SW 1271 (cell line): ENCODE data around the gene PLEKHG4.

ENCODE experiments used
- DNase-seq, 2 experiments: peaks; one replicate each; lab custom pipeline; 2025; lab: John Stamatoyannopoulos, UW

The PLEKHG4 gene

DNA sequence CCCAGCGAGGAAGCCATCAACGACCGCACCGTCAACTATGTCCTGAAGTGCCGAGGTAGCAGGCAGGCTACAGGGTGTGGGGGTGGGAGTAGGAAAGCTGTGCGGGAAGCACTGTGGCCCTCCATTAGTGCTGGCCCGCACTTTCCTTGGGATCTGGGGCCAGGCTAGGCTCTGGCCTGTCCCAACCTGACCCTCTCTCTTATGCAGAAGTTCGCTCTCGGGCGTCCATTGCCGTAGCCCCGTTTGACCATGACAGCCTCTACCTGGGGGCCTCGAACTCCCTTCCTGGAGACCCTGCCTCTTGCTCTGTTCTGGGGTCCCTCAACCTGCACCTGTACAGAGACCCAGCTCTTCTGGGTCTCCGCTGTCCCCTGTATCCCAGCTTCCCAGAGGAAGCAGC is 8.6 kb downstream of the PLEKHG4 start:
- DNase-seq = no peak

DNA sequence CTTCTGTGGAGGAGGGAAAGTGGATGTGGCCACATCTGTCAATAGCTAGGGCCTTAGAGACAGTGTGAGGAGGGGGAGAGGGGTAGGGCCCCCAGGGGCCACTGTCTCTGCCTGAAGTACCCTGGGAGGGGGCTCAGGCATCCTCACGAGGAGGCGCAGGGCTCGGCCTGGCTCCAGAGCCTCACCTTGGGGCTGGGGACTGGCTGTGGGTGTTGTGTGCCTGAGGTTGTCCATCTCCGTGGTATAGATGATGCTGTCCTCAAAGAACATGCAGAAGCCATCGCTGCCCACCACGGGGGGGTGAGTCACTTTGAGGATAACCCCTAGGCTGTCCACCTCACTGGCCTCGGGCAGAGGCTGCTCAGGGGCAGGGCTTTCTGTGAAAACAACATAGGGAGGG is 12.1 kb downstream of the PLEKHG4 start:
- no peak for DNase-seq

DNA sequence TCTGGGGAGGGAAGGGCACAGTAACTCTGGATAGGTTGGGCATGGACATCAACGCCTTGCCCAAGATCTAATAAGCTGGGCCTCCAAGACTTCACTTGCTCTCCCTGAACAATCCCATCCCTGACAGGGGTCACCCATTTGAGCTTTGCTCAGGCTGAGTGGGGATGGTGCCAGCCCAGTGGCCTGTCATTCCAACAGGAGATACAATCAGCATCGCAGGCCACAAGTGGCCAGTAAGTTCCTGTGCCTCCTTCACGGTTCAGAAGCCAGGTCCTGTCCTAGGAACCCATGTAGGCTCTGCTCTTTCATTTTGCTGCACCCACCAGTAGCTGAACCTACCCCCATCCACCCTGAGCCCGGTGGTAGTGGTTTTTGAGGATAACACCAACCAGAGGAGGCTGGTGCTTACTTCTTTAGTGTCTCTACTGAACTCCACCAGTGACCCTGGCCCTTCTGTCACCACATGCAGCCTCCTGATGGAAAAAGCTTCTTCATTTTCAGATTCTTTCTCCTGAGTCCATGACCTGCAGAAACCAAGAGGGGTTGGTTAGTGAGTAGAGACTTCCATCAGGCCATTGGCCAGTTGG is 14.9 kb downstream of the PLEKHG4 start:
- no peak for DNase-seq

DNA sequence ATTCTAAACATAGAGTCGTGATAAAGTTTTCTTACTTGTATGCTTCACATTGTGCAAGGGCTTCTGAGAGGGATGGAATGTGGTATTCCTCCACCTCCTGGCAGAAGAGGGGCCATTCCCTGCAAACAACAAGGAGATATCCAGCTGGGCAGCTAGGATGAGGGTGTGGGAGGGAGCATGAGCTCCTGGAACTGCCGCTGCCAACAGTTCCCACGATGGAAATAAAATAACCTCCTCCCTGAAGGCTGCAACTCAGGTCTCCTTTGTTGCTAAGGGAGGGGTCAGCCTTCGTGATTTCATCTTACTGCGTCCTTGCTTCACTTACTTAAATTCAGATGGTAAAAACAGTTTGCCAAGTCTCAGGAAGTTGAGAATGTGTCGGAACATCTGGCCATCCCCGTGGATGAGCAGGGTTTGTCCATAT is 15.6 kb downstream of the PLEKHG4 start:
- no peak for DNase-seq

DNA sequence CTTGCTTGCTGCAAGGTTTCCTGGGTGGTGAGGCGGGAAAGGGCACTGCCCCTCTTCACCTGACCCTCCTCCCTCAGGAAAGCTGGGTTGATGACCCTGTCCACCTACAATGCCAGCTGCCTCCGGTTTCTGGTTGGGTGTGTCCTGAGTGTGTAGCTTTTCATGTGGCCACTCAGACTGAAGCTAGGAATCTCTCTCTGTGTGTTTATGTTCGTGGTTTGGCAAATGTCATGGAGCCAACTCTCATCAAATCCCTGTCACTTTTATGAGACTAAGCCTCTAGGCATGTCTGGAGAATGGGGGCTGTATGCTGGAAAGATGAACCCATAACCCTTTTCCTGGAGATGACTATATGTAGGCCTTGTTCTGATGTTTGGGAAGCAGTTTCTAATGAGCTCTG is 17.1 kb downstream of the PLEKHG4 start:
- DNase-seq = no peak

DNA sequence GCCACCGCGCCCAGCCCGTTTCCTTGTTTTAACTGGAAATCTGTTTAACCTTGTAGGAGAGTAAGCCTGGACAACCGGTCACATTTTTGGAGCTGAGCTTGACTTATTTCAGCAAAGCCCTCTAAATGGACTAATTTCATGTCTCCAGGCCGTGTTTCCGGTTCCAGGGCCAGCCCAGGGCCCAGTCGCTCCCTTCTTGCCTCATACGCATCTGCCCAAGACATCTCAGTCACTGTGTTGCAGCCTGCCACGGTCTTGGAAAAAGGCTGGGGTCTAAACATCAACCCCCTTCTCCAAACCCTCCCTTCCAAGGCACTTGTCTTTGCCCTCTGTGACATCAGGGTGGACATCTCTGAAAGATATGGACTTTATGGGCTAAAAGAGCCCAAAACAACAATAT is 18.9 kb downstream of the PLEKHG4 start:
- DNase-seq = no peak

DNA sequence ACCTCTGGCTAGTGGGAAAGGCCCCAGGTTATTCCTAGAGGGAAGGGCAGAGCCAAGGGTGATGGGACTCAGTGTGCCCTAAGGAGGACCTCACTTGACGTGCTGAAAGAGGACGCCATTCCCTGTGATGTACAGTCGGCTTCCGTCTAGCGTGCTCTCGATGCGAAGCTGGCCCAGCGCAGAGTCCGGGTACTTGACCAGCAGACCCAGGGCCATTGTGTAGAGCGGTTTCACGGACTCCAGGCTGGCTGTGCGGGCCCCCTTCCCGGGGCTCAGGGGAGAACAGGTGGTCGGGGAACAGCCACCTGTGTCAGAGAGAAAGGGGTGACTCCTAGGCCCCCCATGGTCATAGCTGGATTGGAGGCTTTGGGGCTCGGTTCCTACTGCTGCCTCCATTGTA is 19.9 kb downstream of the PLEKHG4 start:
- no peak for DNase-seq

DNA sequence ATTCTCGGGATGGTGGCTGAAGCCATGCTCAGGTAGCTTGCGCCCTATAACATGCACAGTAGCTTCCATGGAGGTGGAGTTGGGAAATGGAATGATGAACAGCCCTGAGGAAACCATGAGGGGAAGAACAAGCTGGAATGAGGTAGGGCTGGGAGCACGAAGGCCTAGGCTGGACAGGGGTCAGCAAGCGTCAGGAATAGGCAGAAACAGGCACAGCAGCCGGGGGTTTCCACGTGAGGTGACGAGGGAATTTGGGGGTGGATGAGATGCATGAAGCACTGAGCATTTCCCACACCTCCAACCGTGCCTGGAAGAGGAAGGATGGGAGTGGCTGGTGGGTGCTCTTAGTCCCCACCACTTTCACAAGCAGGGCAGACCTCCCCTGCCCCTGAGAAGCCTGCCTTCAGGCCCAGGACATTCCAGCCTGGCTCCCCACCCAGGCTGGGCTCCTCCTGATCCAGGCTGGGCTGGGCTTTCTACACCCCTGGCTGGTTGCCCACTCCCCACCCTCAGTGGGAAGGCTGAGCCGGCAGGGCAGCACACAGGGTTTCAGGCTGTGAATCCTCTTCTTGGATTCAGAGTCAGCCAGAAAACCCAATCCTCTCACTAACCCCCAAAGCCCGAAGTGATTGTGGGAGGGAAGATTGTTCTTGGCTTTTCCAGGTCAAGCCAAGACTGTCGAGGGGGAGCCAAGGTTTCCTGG is 21.9 kb downstream of the PLEKHG4 start:
- no peak for DNase-seq

DNA sequence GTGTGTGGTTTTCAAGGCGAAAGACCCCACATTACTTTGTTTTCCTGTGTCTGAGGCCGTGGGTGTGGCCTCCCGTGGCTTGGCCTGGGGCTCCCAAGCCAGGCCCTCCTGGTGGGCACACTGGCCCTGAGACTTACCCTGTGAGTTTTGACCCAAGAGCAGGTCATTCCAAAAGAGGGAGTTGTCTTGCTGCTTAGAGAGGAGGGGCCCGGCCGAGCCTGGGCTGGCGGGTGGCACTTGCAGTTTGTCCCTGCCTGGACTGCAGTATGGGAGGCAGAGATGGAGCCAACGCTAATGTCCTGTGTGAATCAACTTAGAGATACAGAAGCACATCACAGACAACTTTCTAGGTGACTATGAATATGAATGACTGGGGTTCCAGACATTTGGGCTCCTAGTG is 22.7 kb downstream of the PLEKHG4 start:
- DNase-seq = no peak

DNA sequence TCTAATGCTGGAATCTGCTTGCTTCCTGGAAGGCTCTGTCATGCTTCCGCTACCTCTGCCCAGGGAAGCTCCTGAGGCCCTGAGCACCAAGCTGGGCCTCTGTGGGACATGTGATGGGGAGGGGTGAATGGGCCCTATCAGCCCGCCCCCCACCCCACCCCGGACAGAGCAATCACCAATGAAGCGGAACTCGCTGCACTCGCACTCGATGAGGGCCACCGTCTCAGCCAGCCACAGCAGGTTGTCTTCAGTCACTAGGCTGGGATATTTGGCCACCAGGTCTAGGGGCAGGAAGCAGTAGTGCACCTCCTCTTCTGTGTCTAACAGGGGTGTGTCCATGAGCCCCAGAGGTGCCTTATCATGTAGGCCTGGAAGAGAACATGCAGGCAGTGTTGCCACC is 23.6 kb downstream of the PLEKHG4 start:
- DNase-seq = no peak

DNA sequence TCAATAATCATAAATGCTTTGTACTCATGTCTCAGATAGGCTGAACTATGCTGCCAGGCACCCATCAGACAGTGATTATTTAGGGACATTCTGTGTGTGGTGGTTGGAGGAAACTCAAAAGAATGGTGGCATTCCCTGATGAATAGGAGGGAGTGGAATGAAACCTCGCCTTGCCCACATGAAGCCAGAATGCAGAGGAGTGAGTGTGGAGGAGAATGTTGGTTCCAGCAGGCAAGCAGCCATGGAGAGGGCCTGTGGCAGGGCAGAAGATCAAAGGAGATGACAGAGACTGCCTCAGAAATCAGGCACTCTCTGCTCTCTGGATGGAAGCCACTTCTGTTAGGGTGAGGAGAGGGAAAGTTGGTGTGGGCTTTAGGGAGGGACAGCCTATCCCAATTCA is 24.7 kb downstream of the PLEKHG4 start:
- DNase-seq = no peak

DNA sequence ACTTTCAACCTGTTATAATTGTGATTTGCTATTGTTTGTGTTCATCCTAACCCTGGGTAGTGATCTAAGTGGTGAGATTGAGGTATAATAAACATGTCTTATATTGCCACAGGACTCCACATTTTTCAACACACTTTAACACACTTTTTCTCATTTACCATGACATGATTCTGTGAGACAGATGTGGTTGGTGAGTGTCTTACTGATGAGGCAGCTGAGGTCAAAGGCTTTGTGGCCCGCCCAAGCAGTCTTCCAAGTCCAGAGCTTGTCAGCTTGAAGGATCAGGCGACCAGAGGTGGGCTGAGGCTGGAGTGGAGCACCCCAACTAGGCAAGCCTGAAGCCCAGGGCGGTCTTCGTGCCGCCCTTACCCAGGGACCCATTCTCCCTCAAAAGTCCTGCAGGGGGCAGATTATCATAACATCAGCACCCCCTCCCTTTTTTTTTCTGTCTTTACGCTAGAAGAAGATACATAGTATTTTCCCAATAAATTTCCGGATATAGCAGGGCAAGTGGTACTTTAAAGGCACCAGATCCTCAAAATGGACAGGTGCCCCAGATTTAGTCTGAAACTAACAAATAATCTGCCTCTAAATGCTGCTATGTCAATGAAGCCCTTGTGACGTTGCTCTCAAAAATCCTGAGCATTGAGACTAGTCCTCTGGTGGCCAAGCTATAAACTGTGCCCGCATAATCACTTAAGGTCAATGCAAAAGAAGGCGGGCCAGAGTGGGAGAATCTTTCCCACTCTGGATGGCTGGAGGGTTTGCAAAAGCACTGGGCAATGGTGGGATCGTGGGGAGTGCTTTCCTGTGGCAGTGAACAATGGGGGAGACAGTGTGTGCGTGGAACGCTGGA is 26.1 kb downstream of the PLEKHG4 start:
- no peak for DNase-seq

DNA sequence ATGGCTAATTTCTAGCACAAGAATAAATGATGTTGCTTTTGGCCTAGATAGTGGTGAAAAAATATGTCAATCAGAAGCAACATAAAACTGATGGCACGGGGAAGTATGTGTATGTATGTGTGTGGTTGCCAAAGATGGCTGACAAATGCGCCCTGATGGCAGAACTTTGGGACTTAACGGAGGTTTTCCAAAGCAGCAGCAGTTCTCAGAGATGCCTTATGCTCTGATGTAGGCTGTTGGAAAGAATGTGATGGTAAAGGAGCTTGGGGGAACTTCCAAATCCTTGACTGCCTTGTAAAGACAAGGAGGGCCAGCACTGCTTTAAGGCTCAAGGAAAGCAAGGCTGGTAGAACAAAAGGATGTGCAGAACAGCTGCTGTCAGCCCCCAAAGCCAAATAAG is 31.2 kb downstream of the PLEKHG4 start:
- no peak for DNase-seq

DNA sequence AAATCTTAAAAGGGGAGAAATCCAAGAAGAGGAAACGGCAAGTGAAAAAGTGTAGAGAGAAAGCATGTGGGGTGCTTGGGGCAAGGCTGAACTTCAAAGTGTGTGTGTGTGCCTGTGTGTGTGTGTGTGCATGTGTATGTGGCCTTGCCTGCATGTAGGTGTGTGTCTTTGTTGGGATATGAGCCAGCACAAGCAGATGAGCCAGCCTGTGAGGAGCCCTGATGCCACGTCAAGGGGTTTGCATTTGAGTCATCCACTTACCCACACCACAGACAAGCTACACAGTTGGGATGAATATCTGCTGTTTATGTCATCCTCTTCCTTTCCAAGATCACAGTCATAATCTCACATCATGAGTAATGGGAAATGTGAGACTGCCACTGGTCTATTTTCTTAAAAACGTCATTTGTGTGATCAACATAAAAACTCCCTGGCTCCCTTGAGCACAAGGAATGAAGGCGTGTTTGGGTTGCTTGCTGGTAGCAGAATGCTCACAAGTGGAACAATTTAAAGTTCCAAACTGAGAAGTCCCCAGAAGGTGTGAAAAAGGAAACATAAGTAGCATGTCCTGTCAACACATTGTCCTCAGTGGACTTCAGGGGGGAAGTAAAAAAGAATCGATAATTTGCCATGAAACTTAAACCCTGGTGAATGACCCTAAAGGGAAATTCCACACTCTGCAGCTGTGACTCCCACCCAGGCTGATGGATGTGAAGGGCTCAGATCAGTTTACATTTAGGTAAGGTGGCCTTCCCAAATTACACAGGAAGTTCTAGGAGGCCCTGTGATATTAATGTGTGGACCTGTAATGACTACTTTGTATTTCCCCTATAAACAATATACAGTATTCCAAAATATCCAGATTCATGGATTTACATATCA is 32.5 kb downstream of the PLEKHG4 start:
- DNase-seq = peak; percentile 81 to 88

DNA sequence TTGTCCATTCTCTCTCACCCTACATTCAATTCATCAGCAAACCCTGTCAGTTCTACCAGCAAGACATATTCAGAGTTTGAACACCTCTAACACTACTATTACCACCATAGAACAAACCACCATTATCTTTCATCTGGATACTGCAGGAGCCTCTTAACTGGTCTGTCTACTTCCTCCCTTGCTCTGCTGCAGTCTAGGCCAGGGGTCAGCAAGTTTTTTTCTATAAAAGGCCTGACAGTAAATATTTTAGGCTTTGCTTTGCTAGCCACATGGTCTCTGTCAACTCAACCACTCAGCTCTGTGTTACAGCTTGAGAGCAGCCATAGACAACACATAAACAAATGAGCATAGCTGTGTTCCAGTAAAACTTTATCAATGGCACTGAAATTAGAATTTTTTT is 33.4 kb downstream of the PLEKHG4 start:
- DNase-seq = no peak

DNA sequence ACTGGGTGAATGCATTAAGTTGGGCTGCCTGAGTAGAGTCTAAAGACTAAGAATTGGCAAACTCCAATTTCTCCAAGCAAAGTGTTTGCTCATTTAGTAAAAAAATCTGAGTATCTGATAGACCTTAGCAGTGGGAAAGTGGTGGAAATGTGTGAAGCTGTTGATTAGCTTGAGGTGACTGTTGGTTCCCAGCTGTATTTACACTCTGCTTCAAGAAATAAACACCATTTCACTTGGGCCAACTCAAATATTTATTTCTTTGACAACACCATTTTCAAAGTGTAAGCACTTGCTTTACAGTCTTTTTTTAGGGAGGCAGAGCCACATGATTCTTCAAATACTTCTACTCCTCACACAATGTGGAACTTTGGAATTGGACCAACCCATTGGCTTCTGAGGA is 38.5 kb downstream of the PLEKHG4 start:
- DNase-seq = no peak

DNA sequence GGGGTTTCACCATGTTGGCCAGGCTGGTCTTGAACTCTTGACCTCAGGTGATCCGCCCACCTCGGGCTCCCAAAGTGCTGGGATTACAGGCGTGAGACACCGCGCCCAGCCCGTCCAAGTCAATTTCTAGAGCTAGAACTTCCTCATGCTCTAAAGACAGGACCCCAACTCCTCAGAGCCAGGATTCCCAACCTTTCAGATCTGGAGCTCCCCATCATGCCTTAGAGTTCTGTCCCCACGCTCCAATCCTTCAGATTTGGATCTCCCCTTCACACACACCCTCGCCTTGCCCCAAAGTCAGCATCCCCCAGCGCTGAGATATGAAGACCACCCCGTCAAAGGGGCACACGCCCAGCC is 46.8 kb downstream of the PLEKHG4 start:
- DNase-seq = no peak

DNA sequence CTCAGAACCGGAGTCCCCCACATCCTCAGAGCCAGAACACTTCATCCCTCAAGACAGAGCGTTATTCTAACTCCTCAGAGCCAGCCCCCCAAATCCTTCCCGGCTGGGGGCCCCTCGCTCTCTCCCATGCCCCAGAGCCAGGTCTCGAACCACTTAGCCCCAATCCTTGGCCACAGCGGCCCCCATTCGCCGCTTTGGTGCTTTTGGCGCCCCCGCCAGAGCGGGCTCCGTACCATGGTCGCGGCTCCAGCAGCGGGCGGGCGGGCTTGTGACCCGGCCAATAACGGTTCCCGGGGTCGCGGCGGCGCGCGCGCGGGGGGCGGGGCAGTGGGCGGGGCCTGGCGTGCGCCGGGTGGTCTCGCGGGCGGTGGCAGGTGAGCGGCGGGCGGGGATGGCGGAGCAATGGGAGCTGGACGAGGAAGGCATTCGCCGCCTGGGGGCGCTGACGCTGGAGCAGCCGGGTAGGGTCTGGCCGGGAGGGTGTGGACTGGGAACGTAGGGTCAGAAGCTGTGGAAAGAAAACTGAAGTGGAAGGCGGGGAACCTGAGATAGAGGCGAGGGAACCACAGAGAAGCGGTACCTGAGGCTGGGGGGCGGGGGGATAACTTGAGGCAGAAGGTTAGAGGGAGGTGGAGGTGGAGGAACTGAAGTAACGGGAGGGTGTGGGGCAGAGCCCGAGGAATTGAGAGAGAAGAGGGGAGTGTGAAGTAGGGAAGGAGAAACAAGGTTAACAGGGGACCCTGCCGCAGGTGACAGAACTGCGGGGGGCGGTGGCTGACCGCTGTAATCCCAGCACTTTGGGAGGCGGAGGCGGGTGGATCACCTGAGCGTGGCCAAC is 47.4 kb downstream of the PLEKHG4 start, which contains the start of the genes KCTD19 and LRRC36:
Gene KCTD19, minus strand, starts transcription at position 270 of the 838 bp plus-strand sequence. Its CDS starts 34 bp downstream, at position 236.
Gene LRRC36, plus strand, starts transcription at position 344 of the 838 bp plus-strand sequence. Its CDS starts 48 bp downstream, at position 392.
- no peak for DNase-seq

DNA sequence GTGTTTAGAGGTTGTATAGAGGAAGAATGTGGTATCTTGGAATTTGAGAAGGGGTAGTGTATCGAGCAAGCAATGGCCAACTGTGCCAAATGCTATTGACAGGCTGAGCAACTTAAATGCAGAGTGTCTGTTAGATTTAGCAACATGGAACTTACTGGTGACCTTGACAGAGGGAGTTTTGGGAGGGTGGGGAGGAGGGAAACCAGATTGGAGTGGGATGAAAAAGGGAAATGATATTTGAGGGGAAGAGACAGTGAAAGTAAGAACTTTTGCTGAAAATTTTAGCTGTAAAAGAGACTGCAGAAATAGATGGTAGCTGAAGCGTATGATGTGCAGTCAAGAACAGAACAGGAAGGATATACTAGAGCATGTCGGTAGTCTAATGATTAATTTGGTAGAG is 48.4 kb downstream of the PLEKHG4 start:
- no peak for DNase-seq

DNA sequence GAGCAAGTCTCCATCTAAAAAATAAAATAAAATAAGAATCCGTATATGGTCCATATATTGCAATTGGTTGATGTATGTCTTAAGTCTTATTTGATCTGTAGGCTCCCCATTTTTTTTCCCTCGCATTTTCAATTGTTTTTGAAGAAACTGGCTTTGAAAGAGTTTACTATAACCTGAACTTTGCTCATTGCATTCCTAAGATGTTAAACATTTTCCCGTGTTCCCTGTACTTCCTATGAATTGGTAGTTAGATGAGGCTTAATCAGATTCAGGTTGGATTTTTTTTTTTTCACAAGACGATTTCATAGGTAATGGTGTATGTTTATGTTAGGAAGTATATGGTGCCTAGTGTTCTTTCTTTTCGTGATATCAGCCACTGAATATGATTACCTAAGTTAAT is 50.6 kb downstream of the PLEKHG4 start:
- no peak for DNase-seq

DNA sequence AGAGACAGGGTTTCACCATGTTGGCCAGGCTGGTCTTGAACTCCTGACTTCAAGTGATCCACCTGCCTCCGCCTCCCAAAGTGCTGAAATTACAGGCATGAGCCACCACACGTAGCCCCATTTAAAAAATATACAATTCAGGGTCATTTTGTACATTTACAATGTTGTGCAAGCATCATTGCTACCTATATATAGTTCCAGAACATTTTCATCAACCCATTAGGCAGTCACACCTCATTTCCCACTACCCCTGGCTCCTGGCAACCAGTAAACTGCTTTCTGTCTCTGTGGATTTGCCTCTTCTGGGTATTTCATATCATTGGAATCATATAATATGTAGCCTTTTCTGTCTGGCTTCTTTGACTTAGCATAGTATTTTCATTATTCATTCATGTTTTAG is 54.0 kb downstream of the PLEKHG4 start:
- no peak for DNase-seq
